Stomach (tissue), 4 donors: ENCODE results near the gene RO60.

ENCODE experiments used
- EP300 ChIP-seq: sonication (generic); formaldehyde crosslinking; IDR thresholded peaks from one replicate; pipeline ENCODE4 v1.6.1; 2017; ENCODE audit warnings: antibody characterized with exemption
- POLR2A ChIP-seq, 4 donors: fragments of 450-650 bp; IDR thresholded peaks; one replicate each; pipeline ENCODE4 v1.6.1; 2016; ENCODE audit warnings: antibody characterized with exemption in 4 of 4, control low read depth in 2 of 4, mild to moderate bottlenecking in 1 of 4, moderate library complexity in 1 of 4
- POLR2AphosphoS5 ChIP-seq, 3 donors: sonication (generic); formaldehyde crosslinking; IDR thresholded peaks; one replicate each; pipeline ENCODE4 v1.6.1; 2016; ENCODE audit warnings: antibody characterized with exemption in 3 of 3

- TF ChIP-seq POLR2AphosphoS5 (IDR thresholded peaks at IDR 0.05) (no peak), EP300 (no peak), POLR2A (IDR thresholded peaks at IDR 0.05) (no peak)
These were observed 5.2 kb upstream of the RO60 start for GRCh38 chr1:193054169-193054675.
